HG03045 (cell line): Measurements from ENCODE around the gene EXOC4.

Experiments used
- ATAC-seq: cut with Tn5 transposase; IDR thresholded peaks from one replicate; pipeline ENCODE4 v1.9.1; 2021; ENCODE audit warnings: mild to moderate bottlenecking, moderate library complexity; ENCODE audit not compliant: unreplicated experiment

The EXOC4 gene

DNA sequence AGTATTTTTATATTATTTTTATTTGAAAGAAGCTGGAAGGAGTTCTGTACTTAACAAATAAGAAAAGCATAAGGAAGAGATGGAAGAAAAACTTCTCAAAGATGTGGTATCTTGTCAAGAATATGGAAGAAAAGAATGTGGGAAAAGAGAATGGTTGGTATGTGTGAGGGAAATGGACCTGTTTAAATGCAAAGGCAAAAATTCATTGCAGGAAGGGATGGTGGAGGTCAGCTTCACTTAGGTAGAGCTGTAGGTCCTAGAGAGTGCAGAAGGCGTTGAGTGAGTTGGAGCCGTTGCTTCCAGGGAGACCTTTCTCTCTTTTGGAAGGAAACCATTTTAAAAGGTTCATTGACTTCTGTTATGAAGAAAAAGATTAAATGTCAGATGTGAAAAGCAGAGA, 107.3 kb downstream of the EXOC4 start:
- ATAC-seq = no peak

DNA sequence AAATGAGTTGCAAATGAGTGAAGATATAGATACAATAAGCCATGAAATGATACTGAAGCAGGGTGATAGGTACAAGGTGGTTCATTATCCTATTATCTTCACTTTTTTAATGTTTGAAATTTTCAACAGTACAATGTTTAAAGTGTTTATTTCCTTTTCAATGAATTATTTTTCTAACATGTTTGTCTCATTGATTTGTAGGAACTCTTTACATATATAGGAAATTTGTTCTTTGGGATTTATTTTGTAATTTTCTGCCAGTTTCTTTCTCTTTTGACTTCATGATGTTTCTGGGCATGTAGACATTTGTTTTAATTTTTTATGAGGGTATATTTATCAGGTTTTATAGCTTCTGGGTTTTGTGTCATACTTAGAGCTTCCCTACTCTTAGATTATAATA, 108.9 kb downstream of the EXOC4 start:
- no peak for ATAC-seq

DNA sequence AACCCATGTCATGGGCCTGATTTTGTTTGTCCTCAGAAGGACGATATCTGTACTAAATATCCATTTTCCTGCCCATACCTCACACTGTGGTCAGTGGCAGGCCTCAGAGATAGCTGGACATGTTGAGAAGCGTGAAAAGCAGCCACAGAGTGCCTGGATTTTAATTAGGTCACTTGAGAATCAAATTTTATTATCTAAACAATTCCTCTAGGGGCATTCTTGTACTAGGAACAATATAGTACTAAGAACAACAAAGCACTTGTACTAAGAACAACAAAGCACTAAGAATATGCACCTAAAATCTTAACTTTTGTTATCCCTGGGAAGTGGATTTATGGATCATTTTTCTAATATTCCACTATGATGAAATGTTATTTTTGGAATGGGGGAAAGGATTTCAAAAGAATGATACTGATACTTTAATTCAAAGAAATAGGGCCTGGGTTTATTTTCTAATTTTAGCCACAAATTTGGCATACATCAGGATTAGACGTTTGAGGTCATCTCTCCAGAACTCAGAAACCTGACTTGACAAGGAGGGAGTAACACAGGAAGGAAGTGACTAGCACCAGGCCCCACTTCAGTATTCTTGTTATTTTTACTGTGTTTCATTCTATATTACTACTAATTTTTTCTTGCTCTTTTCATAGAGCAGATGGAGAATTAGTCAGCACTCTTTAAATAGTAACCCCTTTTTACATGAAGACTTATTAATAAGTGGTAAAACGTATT, 112.2 kb downstream of the EXOC4 start:
- ATAC-seq = no peak

DNA sequence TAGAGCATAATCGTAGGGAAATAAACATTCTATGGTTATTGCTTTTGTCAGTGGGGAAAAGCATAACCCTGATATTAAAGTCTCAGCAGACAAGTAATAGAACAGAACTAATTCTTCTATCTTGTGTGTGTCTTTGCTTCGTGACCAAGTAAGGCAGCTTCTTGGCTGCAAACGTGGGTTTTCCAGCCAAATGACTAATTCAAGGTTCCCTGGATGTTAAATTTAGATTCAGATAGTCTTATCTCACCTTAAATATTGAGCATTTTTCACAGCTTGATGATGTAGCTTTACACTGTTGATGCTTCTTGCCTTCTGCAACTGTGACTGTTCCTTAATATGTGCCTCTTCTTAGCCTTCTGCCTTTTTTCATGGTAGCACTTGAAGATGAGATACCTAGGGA, 113.0 kb downstream of the EXOC4 start:
- ATAC-seq = no peak

DNA sequence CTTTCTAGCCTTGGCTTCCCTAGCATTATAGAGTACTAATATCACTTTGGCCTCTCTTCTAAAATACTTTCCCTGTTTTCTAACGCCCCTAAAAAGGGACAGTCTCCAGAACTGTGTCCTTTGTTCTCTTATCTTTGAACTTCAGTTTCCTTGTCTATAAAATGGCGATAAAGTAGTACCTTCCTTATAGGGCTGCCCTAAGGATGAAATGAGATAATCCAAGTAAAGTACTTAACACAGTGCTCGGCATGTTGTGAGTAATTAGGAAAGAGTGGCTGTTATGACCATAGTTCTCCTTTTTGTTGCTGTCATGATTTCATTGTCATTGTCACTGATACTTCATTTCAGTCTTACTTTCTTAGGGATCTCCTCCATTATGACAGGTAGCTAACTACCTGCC, 114.7 kb downstream of the EXOC4 start:
- no peak for ATAC-seq

DNA sequence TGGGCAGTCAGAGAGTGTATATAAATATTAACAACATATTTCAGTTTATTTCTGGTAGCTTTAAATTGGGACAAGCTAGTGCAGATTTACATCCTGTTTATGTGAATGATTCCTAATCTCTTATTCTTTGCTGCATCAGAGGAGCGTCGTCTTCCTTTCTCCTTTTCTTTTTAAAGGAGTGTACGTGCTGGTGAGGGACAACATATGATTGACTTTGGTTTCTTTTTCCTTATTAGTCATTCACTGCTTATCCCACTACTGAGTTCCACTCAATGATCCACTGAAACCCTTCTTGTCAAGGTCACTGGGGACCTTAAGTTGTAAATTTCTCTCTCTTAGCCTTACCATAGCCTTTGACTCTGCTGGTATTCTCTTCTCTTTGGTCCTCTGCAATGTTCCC, 116.3 kb downstream of the EXOC4 start:
- ATAC-seq = no peak

DNA sequence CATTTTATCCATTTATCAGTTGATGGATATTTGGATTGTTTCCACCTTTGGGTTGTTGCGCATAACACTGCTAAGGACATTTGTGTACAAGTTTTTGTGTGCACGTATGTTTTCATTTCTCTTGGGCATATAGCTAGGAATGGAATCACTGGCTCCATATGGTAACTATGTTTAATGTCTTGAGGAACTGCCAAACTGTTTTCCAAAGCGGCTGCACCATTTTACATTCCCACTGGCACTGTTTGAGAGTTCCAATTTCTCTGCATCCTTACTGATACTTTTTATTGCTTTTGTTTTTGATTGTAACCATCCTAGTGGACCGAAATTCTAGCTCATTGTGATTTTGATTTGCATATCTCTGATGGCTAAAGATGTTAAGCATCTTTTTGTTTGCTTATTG, 118.7 kb downstream of the EXOC4 start:
- no peak for ATAC-seq

DNA sequence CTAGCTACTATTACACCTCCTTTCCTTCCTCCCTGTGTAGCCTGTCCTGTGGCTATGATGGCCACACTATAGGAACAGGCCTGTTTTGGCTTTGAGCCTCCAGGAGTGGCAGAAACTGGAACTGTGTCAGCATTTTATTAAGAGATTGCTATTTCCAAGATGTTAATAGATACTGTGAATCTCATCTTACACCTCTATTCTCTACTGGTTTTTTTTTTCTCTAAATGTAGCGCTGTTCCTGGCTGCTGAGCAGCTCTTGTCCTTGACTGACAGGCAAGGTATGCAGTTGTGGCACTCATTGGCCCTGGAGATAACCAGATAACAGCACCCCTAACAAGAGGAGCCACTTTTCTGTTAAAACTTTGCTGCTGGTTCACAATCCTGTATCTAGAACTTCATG, 119.5 kb downstream of the EXOC4 start:
- ATAC-seq = no peak

DNA sequence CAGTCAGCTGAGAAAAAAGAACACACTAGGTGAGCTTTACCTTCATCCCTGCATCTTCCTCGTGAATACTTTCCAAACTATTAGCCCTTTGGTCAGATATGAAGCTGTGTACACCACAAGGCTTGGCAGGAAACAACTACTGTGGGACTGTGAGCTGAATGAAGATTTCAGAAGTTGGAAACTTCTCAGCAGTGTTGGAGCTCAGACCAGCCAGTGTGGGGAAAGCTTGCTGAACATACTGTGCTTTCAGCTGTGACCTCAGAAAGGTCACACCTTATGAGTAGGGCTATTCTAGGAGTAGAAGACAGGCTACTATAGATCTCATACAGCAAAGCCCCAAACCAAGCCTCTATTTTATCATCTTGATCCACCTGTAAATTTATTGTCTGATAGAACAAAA, 123.6 kb downstream of the EXOC4 start:
- no peak for ATAC-seq

DNA sequence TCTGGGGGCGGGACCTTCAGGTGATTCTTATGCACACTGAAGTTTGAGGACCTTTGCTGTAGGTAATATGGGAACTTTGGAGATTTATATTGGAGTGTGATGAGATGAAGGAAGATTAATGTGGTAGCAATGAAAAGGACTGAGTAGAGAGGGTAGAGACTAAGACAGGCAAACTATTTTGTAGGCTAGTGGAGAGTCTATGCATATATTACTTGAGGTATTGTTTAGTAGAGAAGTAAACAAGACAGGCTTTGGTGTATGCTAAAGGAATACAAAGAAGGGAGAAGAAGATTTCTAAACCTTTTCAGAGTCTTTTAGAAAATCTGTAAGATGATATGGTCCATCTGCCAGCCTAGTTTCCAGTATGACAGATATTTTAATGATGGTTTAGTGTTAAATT, 129.1 kb downstream of the EXOC4 start:
- no peak for ATAC-seq

DNA sequence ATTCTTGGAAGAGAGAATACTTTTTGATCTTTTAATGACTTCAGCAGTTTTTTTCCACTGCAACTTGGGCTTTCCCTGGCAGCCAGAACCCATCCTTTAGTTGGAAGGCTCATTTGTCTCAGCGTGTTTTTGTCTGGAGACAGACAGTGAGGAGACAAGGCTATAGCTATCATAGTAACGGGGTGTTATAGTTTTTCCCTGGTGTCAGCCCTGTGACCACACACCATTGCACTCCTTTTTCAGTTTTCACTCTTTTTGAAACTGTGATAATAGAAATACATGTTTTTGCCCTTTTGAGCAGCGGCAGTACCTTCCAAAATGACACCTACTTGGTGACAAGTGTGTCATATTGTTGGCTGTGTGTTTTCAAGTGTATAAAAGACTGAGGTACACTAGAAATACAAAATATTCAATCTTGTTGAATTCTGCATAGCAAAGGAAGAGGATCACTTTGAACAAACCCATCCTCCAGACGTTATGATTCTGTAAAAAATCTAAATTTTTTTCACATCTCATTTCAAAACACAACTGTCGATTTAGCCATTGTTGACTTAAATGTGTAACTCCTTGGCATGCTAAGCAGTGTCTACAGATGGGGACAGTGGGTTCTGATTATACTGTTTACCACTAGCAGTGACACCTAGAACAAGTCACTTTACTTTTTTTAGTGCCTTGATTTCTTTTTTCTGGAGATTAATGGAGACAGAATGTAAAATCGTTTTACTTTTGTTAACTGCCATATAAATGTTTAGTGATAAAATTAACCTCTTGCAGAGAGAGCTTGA, 130.1 kb downstream of the EXOC4 start:
- no peak for ATAC-seq

DNA sequence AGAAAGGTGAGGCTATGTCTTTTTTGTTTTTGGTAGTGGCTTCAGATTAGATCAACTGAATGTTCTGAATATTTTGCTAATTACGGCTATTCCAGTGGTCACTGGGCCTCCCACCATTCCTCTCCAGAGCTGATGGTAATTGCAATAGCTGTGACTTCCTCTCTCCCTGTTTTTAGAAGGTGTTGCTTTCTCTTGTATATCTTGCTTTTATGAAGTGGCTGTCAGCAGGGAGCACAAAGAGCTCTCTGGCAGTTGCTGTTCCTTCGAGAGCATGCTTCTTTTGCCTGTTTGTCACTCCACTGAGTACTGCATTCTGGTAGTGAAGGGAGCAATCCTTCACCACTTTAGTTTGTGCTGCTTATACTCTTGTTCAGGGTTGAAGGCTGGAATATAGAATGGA, 133.3 kb downstream of the EXOC4 start:
- no peak for ATAC-seq

DNA sequence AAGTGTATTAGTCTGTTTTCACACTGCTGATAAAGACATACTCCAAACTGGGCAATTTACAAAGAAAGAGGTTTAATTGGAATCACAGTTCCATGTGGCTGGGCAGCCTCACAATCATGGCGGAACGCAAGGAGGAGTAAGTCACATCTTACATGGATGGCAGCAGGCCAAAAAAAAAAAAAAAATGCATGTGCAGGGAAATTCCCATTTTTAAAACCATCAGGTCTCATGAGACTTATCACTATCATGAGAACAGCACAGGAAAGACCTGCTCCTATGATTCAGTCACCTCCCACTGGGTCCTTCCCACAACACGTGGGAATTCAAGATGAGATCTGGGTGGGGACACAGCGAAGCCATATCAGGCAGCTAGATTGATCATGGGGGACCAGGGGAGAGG, 136.8 kb downstream of the EXOC4 start:
- ATAC-seq = no peak

DNA sequence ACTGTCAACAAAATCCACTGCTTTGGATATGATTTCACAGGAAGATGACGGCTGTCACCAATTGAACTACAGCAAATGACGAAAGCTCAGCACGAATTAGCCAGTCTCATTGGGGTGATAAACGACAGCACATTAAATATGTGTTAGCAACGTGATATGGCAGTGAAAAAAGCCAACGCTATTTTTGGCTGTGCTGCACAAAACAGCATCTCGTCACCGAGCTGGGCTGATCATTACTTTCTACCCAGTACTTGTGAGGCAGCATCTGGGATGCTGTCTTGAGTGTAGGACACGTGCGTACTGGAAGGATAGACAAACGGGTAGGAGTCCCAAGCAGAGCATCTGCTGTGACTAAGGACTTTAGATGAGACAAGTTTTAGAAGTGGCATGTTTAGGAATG, 138.3 kb downstream of the EXOC4 start:
- ATAC-seq = no peak

DNA sequence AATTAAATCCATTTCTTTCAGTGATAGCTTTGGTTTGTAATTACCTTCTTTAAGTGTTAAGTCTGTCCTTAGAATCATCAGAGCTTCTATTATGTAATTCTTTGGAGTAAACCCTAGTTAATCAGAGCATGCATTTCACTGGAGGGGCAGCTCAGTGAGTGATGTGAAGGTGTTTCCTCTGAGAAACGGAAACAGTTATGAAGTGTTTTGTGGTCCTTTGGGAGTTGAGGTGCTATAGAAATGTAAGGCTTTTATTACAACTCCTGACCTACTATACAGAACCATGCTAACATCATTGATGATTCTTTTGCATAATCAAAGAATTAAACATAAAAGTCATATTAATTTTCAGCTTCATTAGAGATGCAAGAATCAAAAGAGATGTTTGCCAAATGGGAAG, 141.5 kb downstream of the EXOC4 start:
- no peak for ATAC-seq

DNA sequence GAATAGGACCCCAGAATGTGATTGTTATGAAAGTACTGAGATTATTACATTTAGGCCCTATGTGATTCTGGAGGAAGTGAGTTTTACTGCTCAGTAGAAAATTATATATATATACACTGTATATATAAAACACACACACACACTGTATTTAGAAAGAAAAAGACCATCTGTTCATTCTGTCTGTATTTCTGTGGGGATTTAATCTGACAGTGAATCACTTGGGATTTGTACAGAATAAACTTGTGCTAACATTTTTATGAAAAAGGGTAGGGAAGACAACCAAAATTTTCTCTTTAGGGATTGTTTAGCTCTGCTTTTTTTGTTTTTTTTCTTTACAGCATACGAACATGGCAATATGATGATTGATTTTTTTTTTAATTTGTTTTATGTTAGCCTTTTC, 142.7 kb downstream of the EXOC4 start:
- ATAC-seq = no peak

DNA sequence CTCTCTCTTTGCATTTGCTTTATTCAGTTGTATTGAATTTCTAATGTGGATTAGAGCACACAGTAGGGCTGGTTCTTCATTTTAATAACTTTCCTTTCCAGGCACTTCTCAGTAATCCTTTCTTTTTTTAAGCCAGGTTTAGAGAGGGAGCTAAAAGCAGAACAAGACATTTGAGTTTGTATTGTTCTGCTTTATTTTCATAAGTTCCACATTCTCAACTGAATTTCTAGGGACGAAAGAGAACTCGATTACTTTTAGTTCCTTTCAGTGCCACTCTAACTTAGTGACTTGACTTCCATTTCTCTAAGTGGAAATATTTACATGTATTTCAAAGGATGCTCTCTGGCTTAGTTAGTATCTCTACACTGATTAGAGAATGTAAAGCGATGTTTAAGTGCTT, 145.6 kb downstream of the EXOC4 start:
- ATAC-seq = no peak

DNA sequence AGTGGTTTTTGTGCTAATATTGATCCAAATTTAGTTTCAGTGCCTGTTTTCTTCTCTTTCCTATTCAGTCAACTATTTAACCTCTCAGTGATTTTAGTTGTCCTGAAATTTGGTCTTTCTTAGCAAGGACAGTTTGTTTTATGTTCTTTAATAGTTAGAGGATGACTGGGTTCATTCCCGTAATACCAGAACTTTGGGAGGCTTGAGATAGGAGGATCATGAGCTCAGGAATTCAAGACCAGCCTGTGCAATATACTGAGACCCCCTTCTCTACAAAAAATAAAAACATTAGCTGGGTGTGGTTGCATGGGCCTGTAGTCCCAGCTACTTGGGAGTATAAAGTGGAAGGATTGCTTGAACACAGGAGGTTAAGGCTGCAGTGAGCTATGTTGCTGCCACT, 148.3 kb downstream of the EXOC4 start:
- ATAC-seq = no peak

DNA sequence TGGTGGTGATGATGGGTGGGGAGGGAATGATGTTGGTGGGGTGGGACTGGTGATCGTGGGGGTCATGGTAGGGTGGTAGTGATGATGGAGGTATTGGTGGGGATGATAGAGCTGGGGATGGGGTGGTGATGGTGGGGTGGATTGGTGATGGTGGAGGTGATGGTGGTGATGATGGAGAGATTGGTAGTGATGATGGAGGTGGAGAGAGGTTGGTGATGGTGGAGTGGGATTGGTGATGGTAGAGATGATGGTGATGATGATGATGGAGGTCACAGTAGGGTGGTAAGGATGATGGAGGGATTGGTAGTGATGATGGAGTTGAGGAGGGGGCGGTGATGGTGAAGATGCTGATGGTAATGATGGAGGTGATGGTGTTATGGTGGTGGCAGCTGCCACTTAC, 155.3 kb downstream of the EXOC4 start:
- no peak for ATAC-seq

DNA sequence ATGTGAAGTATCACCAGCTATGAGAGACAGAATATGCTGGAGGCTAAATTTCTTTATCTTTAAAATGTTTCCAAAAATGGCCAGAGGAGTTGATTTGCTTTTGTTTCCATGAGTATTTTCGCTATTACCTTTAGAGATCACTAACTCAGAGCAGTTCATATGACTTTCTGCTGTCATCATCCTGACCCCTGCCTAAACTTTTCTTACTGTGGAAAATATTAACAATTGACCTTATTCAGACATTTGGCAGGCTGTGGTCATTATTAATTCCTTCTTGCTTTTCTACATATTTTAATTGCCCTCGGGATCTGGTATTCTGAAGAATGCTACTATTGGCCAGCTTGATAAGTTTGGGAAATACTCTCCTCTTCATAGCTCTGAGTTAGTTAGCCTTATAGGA, 156.5 kb downstream of the EXOC4 start:
- ATAC-seq = no peak

DNA sequence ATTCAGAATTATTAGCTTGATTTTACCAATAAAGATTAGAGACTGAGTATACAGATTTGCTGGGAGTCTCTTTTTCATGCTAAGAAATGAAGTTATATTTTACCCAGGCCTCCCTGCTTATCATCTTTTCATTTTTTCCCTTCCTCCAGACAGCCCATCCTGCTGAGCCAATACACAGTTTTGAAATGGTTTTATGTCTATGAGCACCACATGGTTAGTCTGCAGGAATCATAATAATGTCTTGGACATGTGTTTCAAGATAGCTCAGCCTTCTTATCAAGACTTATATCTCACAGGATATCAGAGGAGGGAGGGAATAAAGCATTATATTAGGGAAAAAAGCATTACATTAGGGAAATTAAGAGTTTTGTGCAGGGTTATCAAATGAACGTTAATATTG, 157.1 kb downstream of the EXOC4 start:
- no peak for ATAC-seq

DNA sequence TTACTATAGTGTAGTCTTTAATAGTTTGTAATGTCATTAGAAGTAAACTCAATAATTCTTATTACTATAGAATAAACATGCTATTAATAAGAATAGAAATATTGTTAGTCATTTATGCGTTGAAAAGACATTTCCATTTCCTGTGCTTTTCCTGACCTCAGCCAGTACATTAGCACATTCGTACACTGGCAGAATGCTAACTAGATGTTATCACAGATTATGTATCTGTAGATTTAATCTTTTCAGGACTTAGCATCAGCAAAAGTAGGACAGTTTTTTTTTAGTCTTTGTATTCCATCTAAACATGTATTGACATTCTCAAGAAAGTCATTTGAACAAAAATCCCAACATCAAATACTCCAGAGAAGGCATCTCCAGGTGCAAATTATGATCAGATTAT, 158.5 kb downstream of the EXOC4 start:
- no peak for ATAC-seq

DNA sequence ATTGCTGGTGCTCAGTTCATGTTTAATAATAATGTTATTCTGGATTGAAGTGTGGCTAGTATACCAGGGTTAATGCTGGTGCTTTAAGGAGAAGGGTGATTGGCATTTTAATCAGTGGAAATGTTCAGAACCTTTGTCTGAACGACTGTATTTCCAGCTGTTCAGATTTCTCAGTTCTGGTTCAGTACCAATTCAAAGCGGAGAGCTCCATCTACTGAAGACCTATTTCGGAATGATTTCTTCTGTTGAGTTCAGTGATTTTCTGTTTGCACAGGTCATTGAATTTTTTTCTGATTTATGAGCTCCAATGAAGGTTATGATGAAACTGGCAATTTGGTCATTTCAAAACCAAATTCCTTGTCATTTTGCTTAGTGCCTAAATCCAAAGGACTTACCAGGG, 160.1 kb downstream of the EXOC4 start:
- ATAC-seq = no peak
